ENCODE data around the gene GTF3A. TPM values are rescaled to one million over a fixed set of nuclear protein-coding genes. Genes with fewer than 3 reads are reported as not detected.

The GTF3A gene
- 279 and 284 TPM in 2 replicates for total RNA-seq

DNA sequence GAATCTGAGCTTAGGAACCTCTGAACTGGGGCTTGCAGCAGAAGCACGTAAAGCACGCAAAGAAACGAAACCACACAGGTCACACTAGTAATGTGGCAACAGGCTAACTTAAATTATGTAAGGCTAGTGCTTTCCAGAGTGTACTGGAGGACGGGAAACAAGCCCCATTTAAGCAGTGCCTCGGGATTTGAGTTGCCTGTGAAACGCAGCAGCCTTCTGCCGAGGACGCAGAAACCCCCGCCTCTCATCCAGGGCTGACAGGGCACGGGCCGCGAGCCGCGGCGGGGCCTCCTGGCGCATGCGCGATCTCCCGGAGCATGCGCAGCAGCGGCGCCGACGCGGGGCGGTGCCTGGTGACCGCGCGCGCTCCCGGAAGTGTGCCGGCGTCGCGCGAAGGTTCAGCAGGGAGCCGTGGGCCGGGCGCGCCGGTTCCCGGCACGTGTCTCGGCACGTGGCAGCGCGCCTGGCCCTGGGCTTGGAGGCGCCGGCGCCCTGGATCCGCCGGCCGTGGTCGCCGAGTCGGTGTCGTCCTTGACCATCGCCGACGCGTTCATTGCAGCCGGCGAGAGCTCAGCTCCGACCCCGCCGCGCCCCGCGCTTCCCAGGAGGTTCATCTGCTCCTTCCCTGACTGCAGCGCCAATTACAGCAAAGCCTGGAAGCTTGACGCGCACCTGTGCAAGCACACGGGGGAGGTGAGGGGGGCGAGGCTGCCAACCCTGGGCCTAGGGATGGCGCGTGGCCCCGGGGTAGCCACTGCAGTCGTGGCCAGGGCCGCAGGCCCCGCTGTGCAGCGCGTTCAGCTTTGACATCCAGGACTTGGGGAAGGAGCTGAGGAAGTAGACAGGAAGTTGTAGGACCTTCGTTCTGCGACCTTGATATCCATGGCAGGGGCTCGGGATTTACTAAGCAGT lies at the start of gene GTF3A:
Gene GTF3A (plus strand): TSS at position 374 of the 912 bp plus-strand sequence.
- peak within 1 kb of the TSS; percentile 86 for H3K4me3 Mint-ChIP-seq
- peaks cover 35% of the 10 kb centered on the region for H3K36me3 Mint-ChIP-seq (ENCODE audit: low read depth)
- H3K27me3 Mint-ChIP-seq = no peaks in the 10 kb centered on the region
- peaks cover 35% of the 10 kb centered on the region for H3K4me1 Mint-ChIP-seq
- DNase-seq = peak; percentile 97
- H3K9me3 Mint-ChIP-seq = no peaks in the 10 kb centered on the region
- intact Hi-C loops (cut with micrococcal nuclease) = loop anchor here (1.0 to 10.0 kb wide), 3 partner anchors 18 to 710 kb away; partner anchors contain the start of genes LNX2 and PAN3
- H3K27ac Mint-ChIP-seq = peak within 1 kb of the TSS; percentile 95

DNA sequence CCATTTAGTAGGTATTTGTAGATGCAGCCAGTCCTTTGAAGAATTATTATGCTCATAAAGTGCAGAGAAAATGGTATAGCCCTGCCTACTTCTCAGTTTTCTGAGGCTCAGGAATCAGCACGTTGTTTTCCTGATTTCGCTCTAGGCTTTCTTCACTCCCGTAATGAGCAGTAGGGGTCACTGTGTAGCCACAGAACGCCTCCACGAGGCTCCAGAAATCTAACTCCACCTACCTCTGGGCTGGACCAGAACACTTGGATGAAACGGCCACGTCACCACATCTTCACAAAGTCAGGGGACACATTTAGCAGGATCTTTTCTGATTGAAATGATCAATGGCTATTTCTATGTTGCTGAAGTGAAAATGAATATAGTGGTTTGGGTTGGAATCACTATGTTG lies 49.8 kb upstream of the GTF3A start:
- peak; percentile 87 for DNase-seq
- peaks cover 13% of the 10 kb centered on the region for H3K4me1 Mint-ChIP-seq
- H3K9me3 Mint-ChIP-seq = no peaks in the 10 kb centered on the region
- H3K36me3 Mint-ChIP-seq (ENCODE audit: low read depth) = no peaks in the 10 kb centered on the region
- H3K4me3 Mint-ChIP-seq = no peak overlapping the region
- intact Hi-C loops (cut with micrococcal nuclease) = loop anchor here (1.0 to 10.0 kb wide), 6 partner anchors 52 to 623 kb away; partner anchors contain the start of genes LNX2 and POLR1D
- peaks cover 13% of the 10 kb centered on the region for H3K27me3 Mint-ChIP-seq
- H3K27ac Mint-ChIP-seq = no peak overlapping the region

DNA sequence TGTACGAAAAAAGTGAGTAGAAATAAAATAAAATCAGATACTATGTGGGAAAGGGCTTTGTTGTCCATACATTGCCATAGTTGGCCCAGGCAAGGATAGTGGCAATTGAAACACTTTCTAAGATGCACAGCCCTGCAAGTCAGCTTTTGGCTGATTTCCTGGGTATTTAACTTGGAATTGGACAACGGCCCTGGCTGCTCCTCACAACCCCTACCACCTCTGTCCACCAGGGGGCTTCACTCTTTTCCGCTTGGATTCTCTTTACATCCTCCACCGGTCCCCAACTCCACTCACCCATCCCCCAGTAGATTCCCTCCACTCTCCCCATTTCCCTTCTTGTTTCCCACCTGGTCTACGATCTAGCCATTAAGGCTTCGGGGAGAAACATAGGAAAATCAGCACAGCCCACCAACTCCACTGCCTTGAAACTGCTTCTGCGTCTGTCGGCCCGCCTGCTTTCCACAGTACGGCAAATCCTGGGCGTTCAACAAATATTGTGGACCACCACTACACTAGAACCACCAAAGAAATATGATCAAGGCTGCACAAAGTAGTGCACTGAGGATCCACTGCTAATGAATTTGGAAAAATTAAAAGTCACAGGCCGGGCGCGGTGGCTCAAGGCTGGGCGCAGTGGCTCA lies 48.6 kb upstream of the GTF3A start:
- peaks cover 13% of the 10 kb centered on the region for H3K27me3 Mint-ChIP-seq
- DNase-seq = peak; percentile 84
- H3K9me3 Mint-ChIP-seq = no peaks in the 10 kb centered on the region
- H3K4me3 Mint-ChIP-seq = no peak overlapping the region
- peaks cover 8% of the 10 kb centered on the region for H3K4me1 Mint-ChIP-seq
- H3K27ac Mint-ChIP-seq = no peak overlapping the region
- intact Hi-C loops (cut with micrococcal nuclease) = loop anchor here (1.0 to 10.0 kb wide), 4 partner anchors 51 to 608 kb away; partner anchors contain the start of genes LNX2 and POLR1D
- no peaks in the 10 kb centered on the region for H3K36me3 Mint-ChIP-seq (ENCODE audit: low read depth)

DNA sequence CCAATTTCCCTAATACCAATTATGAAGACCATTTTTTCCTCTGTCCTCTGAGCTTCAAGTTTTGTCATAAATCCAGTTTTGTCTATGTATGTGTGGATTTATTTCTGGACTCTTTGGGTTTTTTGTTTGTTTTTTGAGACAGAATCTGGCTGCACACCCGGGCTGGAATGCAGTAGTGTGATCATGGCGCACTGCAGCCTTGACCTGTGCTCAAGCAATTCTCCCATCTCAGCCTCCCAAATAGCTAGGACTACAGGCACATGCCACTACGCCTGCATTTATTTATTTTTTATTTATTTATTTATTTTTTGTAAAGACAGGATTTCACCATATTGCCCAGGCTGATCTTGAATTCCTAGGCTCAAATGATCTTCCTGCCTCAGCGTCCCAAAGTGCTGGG lies 45.3 kb upstream of the GTF3A start:
- no peak for DNase-seq
- intact Hi-C loops (cut with micrococcal nuclease) = loop anchor here (10.0 kb wide), 2 partner anchors 246 to 576 kb away; partner anchors contain the start of genes LNX2 and POLR1D
- no peaks in the 10 kb centered on the region for H3K9me3 Mint-ChIP-seq
- H3K36me3 Mint-ChIP-seq (ENCODE audit: low read depth) = no peaks in the 10 kb centered on the region
- no peak overlapping the region for H3K27ac Mint-ChIP-seq
- no peak overlapping the region for H3K4me3 Mint-ChIP-seq
- peaks cover 8% of the 10 kb centered on the region for H3K4me1 Mint-ChIP-seq
- H3K27me3 Mint-ChIP-seq = peaks cover 14% of the 10 kb centered on the region

DNA sequence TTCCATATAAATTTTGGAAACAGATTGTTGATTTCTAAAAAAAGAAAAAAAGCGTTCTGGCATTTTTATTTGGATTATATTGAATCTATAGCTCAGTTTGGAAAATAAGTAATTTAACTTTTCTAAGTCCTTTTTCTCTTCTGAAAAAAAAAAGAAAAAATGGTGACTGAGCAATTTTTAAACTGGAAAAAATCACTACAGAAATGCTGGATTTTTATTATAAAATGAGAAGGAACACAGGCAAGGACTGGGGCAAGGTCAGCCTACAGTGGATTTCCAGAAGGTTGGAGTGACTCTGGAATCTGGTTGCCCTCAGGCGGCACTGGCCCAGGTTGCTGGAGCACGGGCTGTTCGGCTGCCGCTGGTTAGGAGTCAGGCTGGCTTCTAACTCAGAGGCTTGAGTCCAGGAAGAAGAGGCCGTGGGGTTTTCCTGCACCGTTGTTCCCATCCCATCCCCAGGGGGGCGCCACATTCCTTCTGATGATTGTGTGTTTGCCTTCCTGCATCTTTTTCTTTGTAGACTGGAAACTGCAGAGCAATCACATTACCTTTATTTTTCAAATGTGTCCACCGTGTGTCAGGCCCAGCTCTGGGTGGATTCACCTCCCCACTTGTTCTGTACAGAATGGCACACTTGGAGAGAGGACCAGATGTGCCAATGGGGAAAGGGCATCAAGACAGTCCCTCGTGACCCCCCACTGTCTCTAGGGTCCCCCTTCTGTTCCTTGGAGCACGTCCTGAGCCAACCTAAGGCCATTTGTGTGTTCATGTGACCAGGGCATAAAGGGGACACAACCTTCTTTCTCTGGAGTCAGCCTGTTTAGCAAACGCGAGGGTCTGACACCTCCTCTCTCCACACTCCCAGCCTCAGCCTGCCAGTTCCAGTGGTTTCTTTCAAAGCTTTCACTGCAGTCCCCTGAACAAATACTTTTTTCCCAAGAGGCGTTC lies 44.5 kb upstream of the GTF3A start:
- DNase-seq = peak; percentile 88
- Mint-ChIP-seq H3K36me3 (ENCODE audit: low read depth) (no peaks in the 10 kb centered on the region), H3K4me3 (no peak overlapping the region), H3K4me1 (peaks cover 3% of the 10 kb centered on the region), H3K27me3 (peaks cover 15% of the 10 kb centered on the region), H3K9me3 (no peaks in the 10 kb centered on the region), H3K27ac (no peak overlapping the region)
- intact Hi-C loops (cut with micrococcal nuclease) = loop anchor here (10.0 kb wide), 3 partner anchors 155 to 575 kb away; partner anchors contain the start of genes LNX2 and POLR1D

DNA sequence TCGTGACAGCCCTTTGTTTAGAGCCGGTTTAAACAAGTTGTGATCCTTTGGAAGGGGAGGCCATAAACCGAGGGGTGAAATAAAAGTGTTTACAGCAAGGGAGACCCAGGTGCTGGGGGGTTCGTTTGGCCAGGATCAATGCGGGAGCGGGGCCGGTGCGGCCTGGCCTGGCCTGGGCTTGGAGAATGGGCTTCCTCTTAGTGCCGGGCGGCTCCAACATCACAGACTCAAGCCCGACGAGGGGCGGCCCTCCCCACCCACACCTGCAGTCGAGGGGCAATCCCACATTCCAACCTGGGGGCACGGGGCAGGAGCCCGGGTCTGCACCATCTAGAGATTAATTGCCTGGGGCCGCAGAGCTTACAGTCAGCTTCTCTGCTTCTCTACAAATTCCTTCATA lies 42.8 kb upstream of the GTF3A start:
- H3K36me3 Mint-ChIP-seq (ENCODE audit: low read depth) = no peaks in the 10 kb centered on the region
- H3K9me3 Mint-ChIP-seq = no peaks in the 10 kb centered on the region
- H3K4me3 Mint-ChIP-seq = no peak overlapping the region
- peaks cover 13% of the 10 kb centered on the region for H3K27me3 Mint-ChIP-seq
- no peak for DNase-seq
- intact Hi-C loops (cut with micrococcal nuclease) = loop anchor here (10.0 kb wide), 1 partner anchor 153 kb away; no protein-coding TSS in a partner anchor
- no peaks in the 10 kb centered on the region for H3K4me1 Mint-ChIP-seq
- no peak overlapping the region for H3K27ac Mint-ChIP-seq

DNA sequence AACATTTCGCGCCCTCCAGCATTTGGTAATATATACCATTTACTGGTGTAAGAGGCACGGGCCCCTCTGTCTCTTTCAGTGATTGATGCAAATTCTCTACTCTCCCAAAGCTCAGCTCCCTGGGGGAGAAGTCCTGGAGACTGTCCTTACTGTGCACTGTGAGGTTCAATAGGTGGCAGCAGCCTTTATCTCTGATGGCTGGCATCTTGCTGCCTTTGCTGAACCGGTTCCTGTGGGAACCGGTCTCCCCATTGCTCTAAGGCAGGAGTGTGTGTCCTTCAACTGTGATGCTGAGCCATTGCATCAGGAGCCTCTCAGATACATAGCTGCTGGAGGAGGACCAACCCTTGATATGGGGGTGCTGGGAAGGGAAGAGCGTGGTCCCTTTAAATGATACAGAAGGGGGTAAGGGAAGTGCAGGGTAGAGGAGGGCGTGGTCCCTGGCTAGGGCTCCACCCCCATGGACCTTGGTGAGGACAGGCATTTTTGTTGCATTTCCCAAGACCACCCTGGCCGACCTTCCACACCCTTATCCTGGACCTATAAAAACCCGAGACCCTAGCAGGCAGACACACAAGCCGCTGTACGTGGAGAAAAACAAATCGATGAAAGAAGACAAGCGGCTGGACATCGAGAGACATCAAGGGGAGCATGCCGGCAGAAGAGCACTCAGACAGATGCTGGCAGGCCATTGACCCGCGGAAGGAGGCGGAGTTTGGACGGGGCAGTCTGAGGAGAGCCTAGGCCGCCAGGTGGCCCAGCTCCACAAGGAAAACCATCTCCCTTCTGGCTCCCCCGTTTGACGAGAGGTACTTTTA lies 41.1 kb upstream of the GTF3A start:
- intact Hi-C loops (cut with micrococcal nuclease) = loop anchor here (10.0 kb wide), 1 partner anchor 151 kb away; no protein-coding TSS in a partner anchor
- DNase-seq = no peak
- Mint-ChIP-seq H3K9me3 (no peaks in the 10 kb centered on the region), H3K4me3 (no peak overlapping the region), H3K27me3 (peaks cover 14% of the 10 kb centered on the region), H3K36me3 (ENCODE audit: low read depth) (no peaks in the 10 kb centered on the region), H3K27ac (no peak overlapping the region), H3K4me1 (no peaks in the 10 kb centered on the region)

DNA sequence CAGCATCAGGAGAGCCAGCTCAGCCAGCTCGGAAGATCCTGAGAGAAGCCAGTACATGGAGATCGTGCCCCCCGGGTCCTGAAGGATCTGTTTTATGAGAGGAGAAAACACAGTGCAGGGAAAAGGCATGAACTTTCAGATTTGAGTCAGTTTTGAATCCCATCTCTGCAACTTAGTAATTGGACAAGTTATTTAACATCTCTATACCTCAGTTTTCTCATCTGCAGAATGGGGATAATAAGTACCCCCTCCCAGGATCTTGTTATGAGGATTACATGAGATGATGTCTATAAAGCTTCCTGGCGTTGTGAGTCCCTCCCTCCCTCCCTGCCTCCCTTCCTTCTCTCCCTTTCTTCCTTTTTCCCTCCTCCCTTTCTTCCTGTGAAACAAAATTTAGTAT lies 40.1 kb upstream of the GTF3A start:
- intact Hi-C loops (cut with micrococcal nuclease) = loop anchor here (10.0 kb wide), 1 partner anchor 151 kb away; no protein-coding TSS in a partner anchor

DNA sequence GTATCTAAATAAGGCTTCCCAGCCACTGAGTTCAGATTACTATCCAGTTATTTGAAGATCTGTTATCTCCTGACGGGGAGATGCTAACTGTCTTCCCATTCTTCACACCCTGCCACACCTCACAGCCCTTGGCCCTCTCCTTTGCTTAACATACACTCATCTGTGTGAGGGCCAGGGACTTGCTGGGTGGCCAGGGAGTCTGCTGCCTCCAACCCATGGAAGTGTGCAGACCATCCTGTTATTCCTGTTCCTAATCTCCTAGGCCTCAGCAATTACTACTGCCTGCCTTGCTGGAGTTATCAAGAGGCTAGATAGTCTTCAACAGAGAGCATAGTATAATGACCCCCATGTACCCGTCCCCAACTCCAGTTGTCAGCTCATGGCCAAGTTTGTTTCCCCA lies 36.2 kb upstream of the GTF3A start:
- Mint-ChIP-seq H3K27ac (no peak overlapping the region), H3K27me3 (peaks cover 27% of the 10 kb centered on the region), H3K36me3 (ENCODE audit: low read depth) (no peaks in the 10 kb centered on the region), H3K4me3 (no peak overlapping the region), H3K4me1 (no peaks in the 10 kb centered on the region), H3K9me3 (no peaks in the 10 kb centered on the region)
- intact Hi-C loops (cut with micrococcal nuclease) = loop anchor here (10.0 kb wide), 1 partner anchor 147 kb away; no protein-coding TSS in a partner anchor
- no peak for DNase-seq

More for the DNA sequence above, 40.1 kb upstream of the GTF3A start:
- no peak overlapping the region for H3K4me3 Mint-ChIP-seq
- no peaks in the 10 kb centered on the region for H3K36me3 Mint-ChIP-seq (ENCODE audit: low read depth)
- H3K27me3 Mint-ChIP-seq = peaks cover 14% of the 10 kb centered on the region
- no peaks in the 10 kb centered on the region for H3K4me1 Mint-ChIP-seq
- no peak for DNase-seq
- H3K9me3 Mint-ChIP-seq = no peaks in the 10 kb centered on the region
- no peak overlapping the region for H3K27ac Mint-ChIP-seq

DNA sequence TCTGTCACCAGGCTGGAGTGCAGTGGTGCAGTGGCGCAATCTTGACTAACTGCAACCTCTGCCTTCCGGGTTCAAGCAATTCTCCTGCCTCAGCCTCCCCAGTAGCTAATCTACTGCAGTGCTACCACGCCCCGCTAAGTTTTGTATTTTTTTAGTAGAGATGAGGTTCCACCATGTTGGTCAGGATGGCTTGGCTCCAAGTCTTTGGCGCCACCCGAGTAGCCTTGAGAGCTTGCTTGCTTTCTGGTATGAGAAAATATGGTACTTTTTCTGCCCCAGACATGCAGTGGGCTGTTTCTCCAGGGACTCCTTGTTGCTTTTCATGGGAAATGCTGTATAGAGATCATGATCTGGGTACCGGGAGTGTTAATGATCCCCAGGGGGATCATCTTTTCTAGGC lies 34.5 kb upstream of the GTF3A start:
- Mint-ChIP-seq H3K4me1 (no peaks in the 10 kb centered on the region), H3K9me3 (no peaks in the 10 kb centered on the region), H3K27me3 (peaks cover 23% of the 10 kb centered on the region), H3K4me3 (no peak overlapping the region), H3K36me3 (ENCODE audit: low read depth) (no peaks in the 10 kb centered on the region), H3K27ac (no peak overlapping the region)
- intact Hi-C loops (cut with micrococcal nuclease) = loop anchor here (10.0 kb wide), 1 partner anchor 145 kb away; no protein-coding TSS in a partner anchor
- DNase-seq = no peak

DNA sequence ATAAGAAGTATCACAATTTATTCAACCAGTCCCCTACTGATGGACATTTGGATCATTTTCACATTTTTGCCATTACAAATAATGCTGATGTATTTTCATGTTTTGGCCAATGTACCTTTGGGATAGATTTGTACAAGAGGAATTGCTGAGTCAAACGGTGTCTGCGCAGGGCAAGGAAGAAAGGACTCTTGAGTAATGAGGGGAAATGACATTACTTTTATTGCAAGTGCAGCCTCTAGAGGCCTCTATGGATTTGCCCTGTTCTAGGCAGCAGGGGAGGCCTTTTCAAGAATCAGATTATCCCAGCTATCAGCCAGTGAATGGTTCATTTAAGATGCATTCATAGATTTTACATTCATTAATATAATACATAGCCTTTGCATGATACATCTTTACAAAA lies 32.9 kb upstream of the GTF3A start:
- no peaks in the 10 kb centered on the region for H3K9me3 Mint-ChIP-seq
- H3K4me3 Mint-ChIP-seq = no peak overlapping the region
- no peak overlapping the region for H3K27ac Mint-ChIP-seq
- H3K4me1 Mint-ChIP-seq = no peaks in the 10 kb centered on the region
- H3K27me3 Mint-ChIP-seq = peaks cover 23% of the 10 kb centered on the region
- no peaks in the 10 kb centered on the region for H3K36me3 Mint-ChIP-seq (ENCODE audit: low read depth)
- intact Hi-C loops (cut with micrococcal nuclease) = no loop called here
- no peak for DNase-seq

DNA sequence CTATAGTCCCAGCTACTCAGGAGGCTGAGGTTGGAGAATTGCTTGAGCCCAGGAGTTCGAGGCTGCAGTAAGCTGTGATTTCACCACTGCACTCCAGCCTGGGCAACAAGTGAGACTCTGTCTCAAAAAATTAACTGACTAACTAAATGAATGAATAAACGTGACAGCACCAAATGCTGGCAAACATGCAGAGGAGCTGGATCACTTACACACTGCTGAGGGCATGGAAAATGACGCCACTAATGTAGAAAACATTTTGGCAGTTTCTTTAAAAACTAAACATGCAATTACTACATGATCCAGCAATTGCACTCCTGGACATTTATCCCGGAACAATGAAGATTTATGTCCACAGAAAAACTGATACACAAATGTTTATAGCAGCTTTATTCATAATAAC lies 31.3 kb upstream of the GTF3A start:
- Mint-ChIP-seq H3K4me3 (no peak overlapping the region), H3K9me3 (no peaks in the 10 kb centered on the region), H3K36me3 (ENCODE audit: low read depth) (no peaks in the 10 kb centered on the region), H3K27me3 (peaks cover 22% of the 10 kb centered on the region), H3K4me1 (no peaks in the 10 kb centered on the region), H3K27ac (no peak overlapping the region)
- no peak for DNase-seq
- intact Hi-C loops (cut with micrococcal nuclease) = no loop called here

Measured in activated CD4-positive, alpha-beta T cell treated with anti-CD3 and anti-CD28 coated beads, Interleukin-2, amount 10 ng/mL, durations not matched to agents 24 days and 14 days (primary cell).